Measurements from ENCODE around the gene CREBRF.

The CREBRF gene

GRCh38 chr5:173062141-173062540 lies 6.0 kb downstream of the CREBRF start:
- Histone ChIP-seq H3K79me1 (ENCODE audit: low read depth, low read length) (peaks cover 2% of the 10 kb centered on the region), H3K9me3 (replicated peaks in 1 of 2; ENCODE audit: control insufficient read depth in 2 of 2, insufficient read depth in 1 of 2, low read depth in 1 of 2, low read length in 2 of 2) (peaks cover 0 to 3% of the 10 kb centered on the region in 2 donors), H2BK15ac (ENCODE audit: low read length) (no peak overlapping the region), H3K18ac (ENCODE audit: low read length) (no peak overlapping the region), H3K27me3 (ENCODE audit: control insufficient read depth in 3 of 3, insufficient read depth in 3 of 3, low read depth in 1 of 3, low read length in 3 of 3) (no peaks in the 10 kb centered on the region), H2BK12ac (ENCODE audit: low read length) (no peak overlapping the region), H3K36me3 (replicated peaks in 1 of 2; ENCODE audit: control insufficient read depth in 2 of 2, insufficient read depth in 2 of 2, low read length in 2 of 2) (no peaks in the 10 kb centered on the region), H3K4me1 (ENCODE audit: control insufficient read depth in 2 of 2, insufficient read depth in 1 of 2, low read depth in 1 of 2, low read length in 2 of 2) (peaks cover 0 to 2% of the 10 kb centered on the region in 2 donors), H3K9ac (ENCODE audit: low read depth, low read length, poor library complexity) (no peak overlapping the region), H2AK5ac (ENCODE audit: low read depth, low read length) (no peak overlapping the region), H2BK5ac (ENCODE audit: low read length) (no peak overlapping the region), H3K4ac (ENCODE audit: low read length) (no peak overlapping the region), H2BK120ac (ENCODE audit: low read depth, low read length) (no peak overlapping the region), H4K91ac (ENCODE audit: low read depth, low read length, poor library complexity) (no peak overlapping the region), H4K8ac (ENCODE audit: low read depth, low read length) (no peak overlapping the region), H3K14ac (ENCODE audit: low read length) (no peak overlapping the region), H3K4me3 (ENCODE audit: low read length in 2 of 2) (no peak overlapping the region), H3K23ac (ENCODE audit: low read depth, low read length, poor library complexity) (no peak overlapping the region), H3K4me2 (ENCODE audit: insufficient read depth, low read length, poor library complexity, severe bottlenecking) (no peak overlapping the region), H2AFZ (ENCODE audit: low read length) (no peak overlapping the region), H3K27ac (replicated peaks; ENCODE audit: low read length) (no peak overlapping the region)
- WGBS, 2 donors (ENCODE audit: extremely low coverage in 2 of 2, insufficient read length in 2 of 2, insufficient replicate concordance in 1 of 2): no CpG with 5 or more reads among the region's 4 CpGs
- no peak for DNase-seq (ENCODE audit: low spot score)

- H2BK5ac ChIP-seq (ENCODE audit: low read length): no peak overlapping the region
- no peak overlapping the region for H2BK15ac ChIP-seq (ENCODE audit: low read length)
- no peaks in the 10 kb centered on the region for H3K27me3 ChIP-seq (ENCODE audit: control insufficient read depth in 3 of 3, insufficient read depth in 3 of 3, low read depth in 1 of 3, low read length in 3 of 3)
- no peak overlapping the region for H4K91ac ChIP-seq (ENCODE audit: low read depth, low read length, poor library complexity)
- no peak overlapping the region for H3K18ac ChIP-seq (ENCODE audit: low read length)
- H3K4me3 ChIP-seq (ENCODE audit: low read length in 2 of 2): no peak overlapping the region
- no peak for DNase-seq (ENCODE audit: low spot score)
- no peak overlapping the region for H3K27ac ChIP-seq (replicated peaks; ENCODE audit: low read length)
- H3K79me1 ChIP-seq (ENCODE audit: low read depth, low read length): peaks cover 2% of the 10 kb centered on the region
- no peak overlapping the region for H2AFZ ChIP-seq (ENCODE audit: low read length)
- no peak overlapping the region for H2BK120ac ChIP-seq (ENCODE audit: low read depth, low read length)
- no peak overlapping the region for H2BK12ac ChIP-seq (ENCODE audit: low read length)
- no peaks in the 10 kb centered on the region for H3K4me1 ChIP-seq (ENCODE audit: control insufficient read depth in 2 of 2, insufficient read depth in 1 of 2, low read depth in 1 of 2, low read length in 2 of 2)
- no peak overlapping the region for H3K23ac ChIP-seq (ENCODE audit: low read depth, low read length, poor library complexity)
- no peak overlapping the region for H3K4ac ChIP-seq (ENCODE audit: low read length)
- no peaks in the 10 kb centered on the region for H3K36me3 ChIP-seq (replicated peaks in 1 of 2; ENCODE audit: control insufficient read depth in 2 of 2, insufficient read depth in 2 of 2, low read length in 2 of 2)
- no peak overlapping the region for H3K9ac ChIP-seq (ENCODE audit: low read depth, low read length, poor library complexity)
- peaks cover 0 to 3% of the 10 kb centered on the region in 2 donors for H3K9me3 ChIP-seq (replicated peaks in 1 of 2; ENCODE audit: control insufficient read depth in 2 of 2, insufficient read depth in 1 of 2, low read depth in 1 of 2, low read length in 2 of 2)
- no peak overlapping the region for H3K14ac ChIP-seq (ENCODE audit: low read length)
- H3K4me2 ChIP-seq (ENCODE audit: insufficient read depth, low read length, poor library complexity, severe bottlenecking): no peak overlapping the region
- no peak overlapping the region for H4K8ac ChIP-seq (ENCODE audit: low read depth, low read length)
- no peak overlapping the region for H2AK5ac ChIP-seq (ENCODE audit: low read depth, low read length)
Measured at GRCh38 chr5:173065155-173065554, 9.0 kb downstream of the CREBRF start.

- no peaks in the 10 kb centered on the region for H3K4me1 ChIP-seq (ENCODE audit: control insufficient read depth in 2 of 2, insufficient read depth in 1 of 2, low read depth in 1 of 2, low read length in 2 of 2)
- H2AK5ac ChIP-seq (ENCODE audit: low read depth, low read length): no peak overlapping the region
- no peak overlapping the region for H4K8ac ChIP-seq (ENCODE audit: low read depth, low read length)
- no CpG with 5 or more reads among the region's 7 CpGs for WGBS, 2 donors (ENCODE audit: extremely low coverage in 2 of 2, insufficient read length in 2 of 2, insufficient replicate concordance in 1 of 2)
- no peaks in the 10 kb centered on the region for H3K36me3 ChIP-seq (replicated peaks in 1 of 2; ENCODE audit: control insufficient read depth in 2 of 2, insufficient read depth in 2 of 2, low read length in 2 of 2)
- peaks cover 0 to 3% of the 10 kb centered on the region in 2 donors for H3K9me3 ChIP-seq (replicated peaks in 1 of 2; ENCODE audit: control insufficient read depth in 2 of 2, insufficient read depth in 1 of 2, low read depth in 1 of 2, low read length in 2 of 2)
- no peak overlapping the region for H2BK12ac ChIP-seq (ENCODE audit: low read length)
- no peaks in the 10 kb centered on the region for H3K27me3 ChIP-seq (ENCODE audit: control insufficient read depth in 3 of 3, insufficient read depth in 3 of 3, low read depth in 1 of 3, low read length in 3 of 3)
- H4K91ac ChIP-seq (ENCODE audit: low read depth, low read length, poor library complexity): no peak overlapping the region
- no peak overlapping the region for H2BK15ac ChIP-seq (ENCODE audit: low read length)
- no peak overlapping the region for H3K14ac ChIP-seq (ENCODE audit: low read length)
- H3K23ac ChIP-seq (ENCODE audit: low read depth, low read length, poor library complexity): no peak overlapping the region
- no peak overlapping the region for H2BK120ac ChIP-seq (ENCODE audit: low read depth, low read length)
- H3K4me3 ChIP-seq (ENCODE audit: low read length in 2 of 2): no peak overlapping the region
- H3K27ac ChIP-seq (replicated peaks; ENCODE audit: low read length): no peak overlapping the region
- H2AFZ ChIP-seq (ENCODE audit: low read length): no peak overlapping the region
- DNase-seq (ENCODE audit: low spot score): no peak
- H3K4ac ChIP-seq (ENCODE audit: low read length): no peak overlapping the region
- H3K4me2 ChIP-seq (ENCODE audit: insufficient read depth, low read length, poor library complexity, severe bottlenecking): no peak overlapping the region
- no peak overlapping the region for H2BK5ac ChIP-seq (ENCODE audit: low read length)
- H3K18ac ChIP-seq (ENCODE audit: low read length): no peak overlapping the region
- H3K79me1 ChIP-seq (ENCODE audit: low read depth, low read length): peaks cover 2% of the 10 kb centered on the region
- H3K9ac ChIP-seq (ENCODE audit: low read depth, low read length, poor library complexity): no peak overlapping the region
Measured at GRCh38 chr5:173069671-173070070, 13.5 kb downstream of the CREBRF start.

- no peak overlapping the region for H2BK15ac ChIP-seq (ENCODE audit: low read length)
- no peaks in the 10 kb centered on the region for H3K79me1 ChIP-seq (ENCODE audit: low read depth, low read length)
- no peak overlapping the region for H3K23ac ChIP-seq (ENCODE audit: low read depth, low read length, poor library complexity)
- no peak overlapping the region for H3K9ac ChIP-seq (ENCODE audit: low read depth, low read length, poor library complexity)
- no peak overlapping the region for H3K14ac ChIP-seq (ENCODE audit: low read length)
- no peak overlapping the region for H2BK120ac ChIP-seq (ENCODE audit: low read depth, low read length)
- H3K36me3 ChIP-seq (replicated peaks in 1 of 2; ENCODE audit: control insufficient read depth in 2 of 2, insufficient read depth in 2 of 2, low read length in 2 of 2): no peaks in the 10 kb centered on the region
- H2AFZ ChIP-seq (ENCODE audit: low read length): no peak overlapping the region
- no peak overlapping the region for H2AK5ac ChIP-seq (ENCODE audit: low read depth, low read length)
- no peak overlapping the region for H3K4me2 ChIP-seq (ENCODE audit: insufficient read depth, low read length, poor library complexity, severe bottlenecking)
- H2BK5ac ChIP-seq (ENCODE audit: low read length): no peak overlapping the region
- H4K91ac ChIP-seq (ENCODE audit: low read depth, low read length, poor library complexity): no peak overlapping the region
- no peak overlapping the region for H3K27ac ChIP-seq (replicated peaks; ENCODE audit: low read length)
- H3K18ac ChIP-seq (ENCODE audit: low read length): no peak overlapping the region
- no peak overlapping the region for H3K4ac ChIP-seq (ENCODE audit: low read length)
- DNase-seq (ENCODE audit: low spot score): no peak
- H2BK12ac ChIP-seq (ENCODE audit: low read length): no peak overlapping the region
- no peak overlapping the region for H4K8ac ChIP-seq (ENCODE audit: low read depth, low read length)
- no peaks in the 10 kb centered on the region for H3K9me3 ChIP-seq (replicated peaks in 1 of 2; ENCODE audit: control insufficient read depth in 2 of 2, insufficient read depth in 1 of 2, low read depth in 1 of 2, low read length in 2 of 2)
- no peaks in the 10 kb centered on the region for H3K4me1 ChIP-seq (ENCODE audit: control insufficient read depth in 2 of 2, insufficient read depth in 1 of 2, low read depth in 1 of 2, low read length in 2 of 2)
- no peaks in the 10 kb centered on the region for H3K27me3 ChIP-seq (ENCODE audit: control insufficient read depth in 3 of 3, insufficient read depth in 3 of 3, low read depth in 1 of 3, low read length in 3 of 3)
- WGBS, 2 donors (ENCODE audit: extremely low coverage in 2 of 2, insufficient read length in 2 of 2, insufficient replicate concordance in 1 of 2): no CpG with 5 or more reads among the region's 5 CpGs
- H3K4me3 ChIP-seq (ENCODE audit: low read length in 2 of 2): no peak overlapping the region
Measured at GRCh38 chr5:173075137-173075843, 19.1 kb downstream of the CREBRF start.
